ENCODE data around the gene ATP6V0E2. TPM values are rescaled to one million over a fixed set of nuclear protein-coding genes. Genes with fewer than 3 reads are reported as not detected.
A peak's percentile ranks its signal among the peaks of the same experiment; 100 is the strongest.

ATP6V0E2 gene
- total and polyA plus RNA-seq, 4 donors = 8.6 to 34.8 (median 24.5) TPM

DNA sequence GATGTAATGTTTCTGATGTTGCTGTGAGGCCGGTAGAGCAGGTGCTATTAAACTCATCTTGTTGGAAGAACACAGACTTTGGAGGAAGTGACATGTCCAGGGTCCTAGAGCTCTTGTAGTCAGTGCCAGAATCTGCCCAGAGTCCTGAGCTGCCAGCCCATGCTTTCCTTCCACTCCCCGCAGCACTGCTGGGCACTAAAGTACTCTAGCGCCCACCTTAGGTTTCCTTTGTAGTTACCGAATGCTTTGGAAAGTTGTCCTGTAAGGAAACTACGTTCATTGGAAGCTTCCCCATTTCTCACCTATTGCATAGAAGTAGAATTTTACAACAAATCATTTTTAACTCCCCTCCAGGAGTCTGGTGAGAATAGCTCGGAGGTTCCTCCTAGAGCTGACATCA, 24.6 kb upstream of the ATP6V0E2 start:
- TF ChIP-seq, protein P1, sequence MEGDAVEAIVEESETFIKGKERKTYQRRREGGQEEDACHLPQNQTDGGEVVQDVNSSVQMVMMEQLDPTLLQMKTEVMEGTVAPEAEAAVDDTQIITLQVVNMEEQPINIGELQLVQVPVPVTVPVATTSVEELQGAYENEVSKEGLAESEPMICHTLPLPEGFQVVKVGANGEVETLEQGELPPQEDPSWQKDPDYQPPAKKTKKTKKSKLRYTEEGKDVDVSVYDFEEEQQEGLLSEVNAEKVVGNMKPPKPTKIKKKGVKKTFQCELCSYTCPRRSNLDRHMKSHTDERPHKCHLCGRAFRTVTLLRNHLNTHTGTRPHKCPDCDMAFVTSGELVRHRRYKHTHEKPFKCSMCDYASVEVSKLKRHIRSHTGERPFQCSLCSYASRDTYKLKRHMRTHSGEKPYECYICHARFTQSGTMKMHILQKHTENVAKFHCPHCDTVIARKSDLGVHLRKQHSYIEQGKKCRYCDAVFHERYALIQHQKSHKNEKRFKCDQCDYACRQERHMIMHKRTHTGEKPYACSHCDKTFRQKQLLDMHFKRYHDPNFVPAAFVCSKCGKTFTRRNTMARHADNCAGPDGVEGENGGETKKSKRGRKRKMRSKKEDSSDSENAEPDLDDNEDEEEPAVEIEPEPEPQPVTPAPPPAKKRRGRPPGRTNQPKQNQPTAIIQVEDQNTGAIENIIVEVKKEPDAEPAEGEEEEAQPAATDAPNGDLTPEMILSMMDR (IDR thresholded peaks at IDR 0.05; ENCODE audit: control extremely low read depth, extremely low read depth) = no peak
- Histone ChIP-seq H3K9me3 (ENCODE audit: control insufficient read depth in 4 of 4, insufficient read depth in 3 of 4, low read length in 3 of 4) (no peaks in the 10 kb centered on the region), H3K4me1 (ENCODE audit: control insufficient read depth in 5 of 5, insufficient read depth in 5 of 5, low read length in 5 of 5) (peaks cover 0 to 3% (median 0%) of the 10 kb centered on the region in 5 donors), H3K27ac (ENCODE audit: low read depth in 1 of 2, low read length in 1 of 2) (no peak overlapping the region), H3K36me3 (ENCODE audit: control insufficient read depth in 4 of 4, insufficient read depth in 4 of 4, low read length in 4 of 4) (peaks cover 7 to 15% (median 9%) of the 10 kb centered on the region in 4 donors), H3K9ac (ENCODE audit: insufficient read depth in 1 of 2, low read length in 2 of 2) (no peak overlapping the region), H3K4me3 (no peak overlapping the region), H3K27me3 (ENCODE audit: control insufficient read depth in 3 of 3, insufficient read depth in 3 of 3, low read length in 2 of 3) (no peaks in the 10 kb centered on the region)
- 89 to 94% methylated on average over 6 of the region's 6 CpGs for WGBS, 2 donors
- peak in 1 of 3 donors; percentile 5 for DNase-seq
- no peak for ATAC-seq (ENCODE audit: insufficient read depth, low FRiP score)

DNA sequence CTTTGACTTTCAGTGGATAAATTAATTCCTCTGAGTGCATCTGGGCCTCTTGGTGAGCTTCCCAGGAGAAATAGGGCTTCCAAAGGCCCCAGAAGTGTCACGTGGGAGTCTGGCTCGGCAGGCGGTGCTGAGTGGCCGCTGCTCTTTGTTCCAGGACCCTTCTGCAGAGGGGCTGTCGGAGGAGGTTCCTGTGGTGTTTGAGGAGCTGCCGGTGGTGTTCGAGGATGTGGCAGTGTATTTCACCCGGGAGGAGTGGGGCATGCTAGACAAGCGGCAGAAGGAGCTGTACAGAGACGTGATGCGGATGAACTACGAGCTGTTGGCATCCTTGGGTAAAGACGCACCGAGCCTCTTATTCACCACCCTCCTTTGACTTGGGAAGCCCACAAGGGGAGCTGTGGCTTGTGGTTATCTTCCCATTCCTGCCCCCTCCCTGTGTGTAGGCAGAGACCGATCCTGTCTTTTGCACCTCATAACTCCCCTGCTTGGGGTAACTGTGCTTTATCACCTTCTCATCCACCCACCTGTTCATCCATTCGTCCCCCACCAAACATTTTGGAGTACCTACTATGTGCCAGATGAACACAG, 23.7 kb upstream of the ATP6V0E2 start:
- H3K4me1 ChIP-seq (ENCODE audit: control insufficient read depth in 5 of 5, insufficient read depth in 5 of 5, low read length in 5 of 5) = peaks cover 0 to 10% (median 3%) of the 10 kb centered on the region in 5 donors
- WGBS, 2 donors = 85 to 86% methylated on average over 16 of the region's 16 CpGs
- no peaks in the 10 kb centered on the region for H3K9me3 ChIP-seq (ENCODE audit: control insufficient read depth in 4 of 4, insufficient read depth in 3 of 4, low read length in 3 of 4)
- no peaks in the 10 kb centered on the region for H3K27me3 ChIP-seq (ENCODE audit: control insufficient read depth in 3 of 3, insufficient read depth in 3 of 3, low read length in 2 of 3)
- H3K9ac ChIP-seq (ENCODE audit: insufficient read depth in 1 of 2, low read length in 2 of 2) = no peak overlapping the region
- H3K4me3 ChIP-seq = no peak overlapping the region
- TF ChIP-seq, protein P1 (IDR thresholded peaks at IDR 0.05; ENCODE audit: control extremely low read depth, extremely low read depth) = no peak
- DNase-seq = peak in 1 of 3 donors; percentile 11
- H3K27ac ChIP-seq (ENCODE audit: low read depth in 1 of 2, low read length in 1 of 2) = no peak overlapping the region
- ATAC-seq (ENCODE audit: insufficient read depth, low FRiP score) = no peak
- H3K36me3 ChIP-seq (ENCODE audit: control insufficient read depth in 4 of 4, insufficient read depth in 4 of 4, low read length in 4 of 4) = peaks cover 7 to 15% (median 9%) of the 10 kb centered on the region in 4 donors

DNA sequence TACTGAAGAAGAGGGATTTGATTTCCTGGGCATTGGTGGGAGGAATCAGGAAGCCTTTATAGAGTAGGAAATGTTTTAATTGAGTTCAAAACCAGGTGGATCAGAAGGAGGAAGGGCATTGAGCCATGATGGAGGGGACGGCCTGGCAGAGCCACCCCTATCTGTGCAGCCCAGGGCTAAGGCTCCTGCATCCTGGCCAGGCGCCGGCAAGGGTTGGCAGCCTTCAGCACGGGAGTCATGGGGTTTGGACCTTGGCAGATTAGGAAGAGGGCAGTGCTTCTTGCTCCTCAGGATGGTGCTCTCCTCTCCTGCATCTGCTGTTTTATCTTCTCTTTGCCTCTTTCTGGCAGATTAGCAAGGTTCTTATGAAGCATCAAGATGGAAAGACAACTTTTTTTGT, 23.1 kb upstream of the ATP6V0E2 start:
- WGBS, 2 donors = 80 to 85% methylated on average over 4 of the region's 4 CpGs
- H3K4me3 ChIP-seq = no peak overlapping the region
- TF ChIP-seq, protein P1 (IDR thresholded peaks at IDR 0.05; ENCODE audit: control extremely low read depth, extremely low read depth) = no peak
- H3K36me3 ChIP-seq (ENCODE audit: control insufficient read depth in 4 of 4, insufficient read depth in 4 of 4, low read length in 4 of 4) = peaks cover 7 to 15% (median 9%) of the 10 kb centered on the region in 4 donors
- DNase-seq (peak in 1 of 3 donors; percentile 3), ATAC-seq (ENCODE audit: insufficient read depth, low FRiP score) (no peak)
- H3K27ac ChIP-seq (ENCODE audit: low read depth in 1 of 2, low read length in 1 of 2) = no peak overlapping the region
- H3K4me1 ChIP-seq (ENCODE audit: control insufficient read depth in 5 of 5, insufficient read depth in 5 of 5, low read length in 5 of 5) = peaks cover 0 to 16% (median 3%) of the 10 kb centered on the region in 5 donors
- H3K27me3 ChIP-seq (ENCODE audit: control insufficient read depth in 3 of 3, insufficient read depth in 3 of 3, low read length in 2 of 3) = no peaks in the 10 kb centered on the region
- no peaks in the 10 kb centered on the region for H3K9me3 ChIP-seq (ENCODE audit: control insufficient read depth in 4 of 4, insufficient read depth in 3 of 4, low read length in 3 of 4)
- H3K9ac ChIP-seq (ENCODE audit: insufficient read depth in 1 of 2, low read length in 2 of 2) = no peak overlapping the region

Measured in lung (tissue), 12 donors.